ENCODE data around the gene ARFGAP2. TPM values are rescaled to one million over a fixed set of nuclear protein-coding genes. Genes with fewer than 3 reads are reported as not detected.

ARFGAP2 gene
- total RNA-seq, 1 donor from 2014 or later: 78.7 TPM

DNA sequence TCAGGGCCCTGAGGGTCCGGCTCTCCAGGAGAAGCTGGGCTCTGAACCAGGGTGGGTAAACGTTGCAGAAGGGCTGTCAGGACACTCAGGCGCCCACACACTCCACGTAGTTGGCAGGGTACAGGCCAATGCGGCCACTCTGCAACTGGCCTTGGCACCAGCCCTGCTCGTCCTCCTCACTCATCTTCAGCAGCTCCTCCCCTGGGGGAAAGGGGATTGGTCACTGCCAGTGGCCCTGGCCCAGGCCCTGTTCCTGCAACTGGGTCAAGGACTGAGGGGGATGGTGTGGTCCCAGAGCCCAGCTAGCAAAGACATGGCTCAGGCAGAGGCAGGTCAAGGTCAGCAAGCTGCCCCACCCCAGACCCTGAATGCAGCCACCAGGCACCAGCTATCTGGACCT lies 1.2 kb upstream of the ARFGAP2 start:
- H3K4me3 Mint-ChIP-seq (ENCODE audit: unreplicated experiment): peak overlapping the region; percentile 94
- H3K27me3 Mint-ChIP-seq (ENCODE audit: unreplicated experiment): peaks cover 17% of the 10 kb centered on the region
- H3K27ac Mint-ChIP-seq (ENCODE audit: unreplicated experiment): peak overlapping the region; percentile 90
- no peaks in the 10 kb centered on the region for H3K9me3 Mint-ChIP-seq (ENCODE audit: unreplicated experiment)
- H3K4me1 Mint-ChIP-seq (ENCODE audit: unreplicated experiment): peaks cover 20% of the 10 kb centered on the region
- TF ChIP-seq, protein P1, sequence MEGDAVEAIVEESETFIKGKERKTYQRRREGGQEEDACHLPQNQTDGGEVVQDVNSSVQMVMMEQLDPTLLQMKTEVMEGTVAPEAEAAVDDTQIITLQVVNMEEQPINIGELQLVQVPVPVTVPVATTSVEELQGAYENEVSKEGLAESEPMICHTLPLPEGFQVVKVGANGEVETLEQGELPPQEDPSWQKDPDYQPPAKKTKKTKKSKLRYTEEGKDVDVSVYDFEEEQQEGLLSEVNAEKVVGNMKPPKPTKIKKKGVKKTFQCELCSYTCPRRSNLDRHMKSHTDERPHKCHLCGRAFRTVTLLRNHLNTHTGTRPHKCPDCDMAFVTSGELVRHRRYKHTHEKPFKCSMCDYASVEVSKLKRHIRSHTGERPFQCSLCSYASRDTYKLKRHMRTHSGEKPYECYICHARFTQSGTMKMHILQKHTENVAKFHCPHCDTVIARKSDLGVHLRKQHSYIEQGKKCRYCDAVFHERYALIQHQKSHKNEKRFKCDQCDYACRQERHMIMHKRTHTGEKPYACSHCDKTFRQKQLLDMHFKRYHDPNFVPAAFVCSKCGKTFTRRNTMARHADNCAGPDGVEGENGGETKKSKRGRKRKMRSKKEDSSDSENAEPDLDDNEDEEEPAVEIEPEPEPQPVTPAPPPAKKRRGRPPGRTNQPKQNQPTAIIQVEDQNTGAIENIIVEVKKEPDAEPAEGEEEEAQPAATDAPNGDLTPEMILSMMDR (IDR thresholded peaks at IDR 0.05; ENCODE audit: unreplicated experiment): no peak
- H3K36me3 Mint-ChIP-seq (ENCODE audit: low read depth, unreplicated experiment): peaks cover 18% of the 10 kb centered on the region
- DNase-seq (ENCODE audit: low spot score): no peak

DNA sequence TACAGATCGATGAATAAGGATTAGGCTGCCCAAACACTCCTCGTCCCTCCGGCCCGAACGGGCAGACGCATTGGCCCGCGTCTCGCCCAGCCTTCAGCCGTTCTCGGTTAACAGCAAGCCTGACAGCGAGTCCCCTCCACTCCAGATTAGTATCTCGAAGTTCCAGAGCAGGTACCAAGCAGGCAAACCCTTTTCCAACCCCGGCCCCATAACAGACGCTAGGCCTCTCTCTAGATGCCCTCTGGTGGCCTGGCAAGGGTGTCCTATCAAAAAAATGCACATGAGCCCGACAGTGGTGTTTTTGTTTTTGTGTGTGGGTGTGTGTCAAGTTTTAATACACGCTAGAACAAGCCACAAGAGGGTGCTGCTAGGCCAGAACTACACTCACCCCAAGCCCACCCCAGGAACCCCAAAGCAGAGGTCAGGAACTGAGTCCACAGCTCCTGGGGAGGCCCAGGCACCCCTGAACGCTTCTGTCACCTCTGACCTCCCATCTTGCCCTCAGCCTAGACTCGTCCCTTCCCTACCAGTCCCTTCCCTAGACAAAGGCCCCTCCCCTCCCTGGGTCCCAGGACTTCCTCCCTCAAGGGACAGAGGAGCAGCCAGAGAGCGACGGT lies 658 bp upstream of the ARFGAP2 start:
- Mint-ChIP-seq H3K9me3 (ENCODE audit: unreplicated experiment) (no peaks in the 10 kb centered on the region), H3K4me1 (ENCODE audit: unreplicated experiment) (peaks cover 26% of the 10 kb centered on the region), H3K36me3 (ENCODE audit: low read depth, unreplicated experiment) (peaks cover 23% of the 10 kb centered on the region), H3K27me3 (ENCODE audit: unreplicated experiment) (peaks cover 17% of the 10 kb centered on the region), H3K27ac (ENCODE audit: unreplicated experiment) (peak overlapping the region; percentile 90), H3K4me3 (ENCODE audit: unreplicated experiment) (peak overlapping the region; percentile 94)
- DNase-seq (ENCODE audit: low spot score): peak; percentile 54
- TF ChIP-seq, protein P1 (IDR thresholded peaks at IDR 0.05; ENCODE audit: unreplicated experiment): peak; percentile 33

GRCh38 chr11:47175746-47176327 lies 842 bp downstream of the ARFGAP2 start:
- no peak for DNase-seq (ENCODE audit: low spot score)
- Mint-ChIP-seq H3K27ac (ENCODE audit: unreplicated experiment) (peak overlapping the region; percentile 93), H3K4me3 (ENCODE audit: unreplicated experiment) (peak overlapping the region; percentile 95), H3K4me1 (ENCODE audit: unreplicated experiment) (peaks cover 29% of the 10 kb centered on the region), H3K27me3 (ENCODE audit: unreplicated experiment) (peaks cover 17% of the 10 kb centered on the region), H3K36me3 (ENCODE audit: low read depth, unreplicated experiment) (peaks cover 37% of the 10 kb centered on the region), H3K9me3 (ENCODE audit: unreplicated experiment) (no peaks in the 10 kb centered on the region)
- TF ChIP-seq, protein P1 (IDR thresholded peaks at IDR 0.05; ENCODE audit: unreplicated experiment): no peak

DNA sequence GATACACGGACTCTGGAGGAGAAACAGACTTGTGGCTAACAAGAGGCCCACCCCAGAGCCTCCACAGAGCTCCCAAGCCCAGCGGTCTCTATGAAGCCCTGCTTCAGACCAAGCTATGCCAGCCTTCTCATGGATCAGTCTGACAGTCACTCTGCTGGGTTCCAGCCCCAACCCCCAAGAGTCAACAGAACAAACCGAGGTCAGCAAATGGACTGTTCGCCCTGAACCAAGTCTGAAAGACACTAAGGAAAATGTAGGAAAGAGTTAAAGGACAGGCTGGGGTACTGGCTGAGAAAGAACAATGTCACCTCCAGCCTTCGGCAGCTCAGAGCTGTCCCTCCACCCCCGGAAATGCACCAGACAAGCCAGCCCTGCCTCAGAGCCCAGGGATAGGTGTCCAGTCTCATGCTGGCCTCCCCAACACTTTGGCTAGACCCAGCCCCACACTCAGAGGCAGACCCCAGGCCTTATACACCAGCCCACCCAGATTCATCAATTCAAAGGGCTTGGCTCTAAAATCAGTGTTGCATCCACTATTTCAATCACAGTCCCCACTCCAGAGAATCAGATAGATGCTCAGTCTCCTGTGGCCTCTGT lies 3.8 kb downstream of the ARFGAP2 start:
- no peaks in the 10 kb centered on the region for H3K9me3 Mint-ChIP-seq (ENCODE audit: unreplicated experiment)
- peaks cover 14% of the 10 kb centered on the region for H3K27me3 Mint-ChIP-seq (ENCODE audit: unreplicated experiment)
- H3K4me3 Mint-ChIP-seq (ENCODE audit: unreplicated experiment): peak overlapping the region; percentile 47
- TF ChIP-seq, protein P1 (IDR thresholded peaks at IDR 0.05; ENCODE audit: unreplicated experiment): no peak
- peaks cover 28% of the 10 kb centered on the region for H3K4me1 Mint-ChIP-seq (ENCODE audit: unreplicated experiment)
- peak overlapping the region; percentile 80 for H3K27ac Mint-ChIP-seq (ENCODE audit: unreplicated experiment)
- peaks cover 40% of the 10 kb centered on the region for H3K36me3 Mint-ChIP-seq (ENCODE audit: low read depth, unreplicated experiment)
- no peak for DNase-seq (ENCODE audit: low spot score)

DNA sequence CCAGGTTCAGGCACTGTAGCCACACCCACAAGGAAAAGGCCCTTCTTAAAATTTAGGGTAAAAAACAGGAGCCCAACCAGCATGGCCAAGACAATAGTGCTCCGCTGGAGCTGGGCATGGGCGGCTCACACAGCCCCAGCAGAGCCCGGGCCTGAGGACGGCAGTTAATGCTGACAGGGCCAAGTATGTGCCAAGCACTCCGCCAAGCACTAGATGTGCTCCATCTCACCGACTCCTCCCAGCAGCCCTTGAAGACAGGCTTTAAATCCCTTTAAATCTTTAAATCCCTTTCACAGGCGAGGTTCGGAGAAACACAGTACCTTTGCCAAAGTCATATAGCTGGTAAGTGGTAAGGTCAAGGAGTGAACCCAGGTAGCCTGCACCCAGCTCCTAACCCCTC lies 4.8 kb downstream of the ARFGAP2 start:
- no peak overlapping the region for H3K27ac Mint-ChIP-seq (ENCODE audit: unreplicated experiment)
- no peaks in the 10 kb centered on the region for H3K9me3 Mint-ChIP-seq (ENCODE audit: unreplicated experiment)
- H3K36me3 Mint-ChIP-seq (ENCODE audit: low read depth, unreplicated experiment): peaks cover 44% of the 10 kb centered on the region
- TF ChIP-seq, protein P1 (IDR thresholded peaks at IDR 0.05; ENCODE audit: unreplicated experiment): no peak
- H3K4me1 Mint-ChIP-seq (ENCODE audit: unreplicated experiment): peaks cover 20% of the 10 kb centered on the region
- H3K27me3 Mint-ChIP-seq (ENCODE audit: unreplicated experiment): peaks cover 9% of the 10 kb centered on the region
- DNase-seq (ENCODE audit: low spot score): no peak
- peak overlapping the region; percentile 16 for H3K4me3 Mint-ChIP-seq (ENCODE audit: unreplicated experiment)

Measured in endothelial cell (in vitro differentiated cells).